GM12874 (cell line): ENCODE measurements around the gene ANO2.

Experiments
- TF ChIP-seq, protein P1 (sequence below): IDR thresholded peaks from 2 replicates; pipeline ENCODE4 v1.5.1; 2011; ENCODE audit warnings: low read depth, mild to moderate bottlenecking, control low read depth, low read length, moderate library complexity; ENCODE audit not compliant: insufficient read depth

Gene ANO2

DNA sequence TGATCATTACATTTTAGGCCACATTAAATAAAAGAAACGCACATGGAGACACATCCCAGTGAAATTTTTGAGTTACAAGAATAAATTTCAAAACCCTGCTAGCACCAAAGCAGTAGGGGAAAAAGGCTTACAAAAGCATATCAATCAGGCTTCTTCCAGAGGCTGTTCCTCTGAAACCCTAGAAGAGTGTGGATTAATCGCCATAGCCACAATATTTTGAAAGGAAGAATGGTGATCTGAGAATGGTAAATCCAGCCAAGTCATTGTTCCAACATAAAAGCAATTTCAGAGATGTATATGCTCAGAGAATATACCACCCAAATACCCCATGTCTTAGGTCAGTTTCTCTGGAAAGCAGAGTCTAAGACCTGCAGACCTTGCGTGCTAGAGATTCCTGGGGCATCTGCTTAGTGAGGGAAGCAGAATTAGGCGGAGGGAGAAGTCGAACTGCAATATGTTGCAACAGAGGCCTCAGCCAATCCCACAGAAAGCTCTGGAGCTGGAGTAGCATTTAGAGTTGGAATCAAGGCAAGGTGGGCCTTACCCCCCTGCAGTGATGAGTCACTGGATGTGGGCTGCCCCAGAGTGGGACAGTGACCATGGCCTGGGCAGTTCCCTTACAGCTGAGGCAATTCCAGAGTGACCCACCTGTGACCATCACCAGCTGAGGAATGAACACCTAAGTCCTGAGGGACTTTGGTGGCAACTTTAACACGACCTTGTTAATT lies 387.9 kb downstream of the ANO2 start:
- TF ChIP-seq, protein P1, sequence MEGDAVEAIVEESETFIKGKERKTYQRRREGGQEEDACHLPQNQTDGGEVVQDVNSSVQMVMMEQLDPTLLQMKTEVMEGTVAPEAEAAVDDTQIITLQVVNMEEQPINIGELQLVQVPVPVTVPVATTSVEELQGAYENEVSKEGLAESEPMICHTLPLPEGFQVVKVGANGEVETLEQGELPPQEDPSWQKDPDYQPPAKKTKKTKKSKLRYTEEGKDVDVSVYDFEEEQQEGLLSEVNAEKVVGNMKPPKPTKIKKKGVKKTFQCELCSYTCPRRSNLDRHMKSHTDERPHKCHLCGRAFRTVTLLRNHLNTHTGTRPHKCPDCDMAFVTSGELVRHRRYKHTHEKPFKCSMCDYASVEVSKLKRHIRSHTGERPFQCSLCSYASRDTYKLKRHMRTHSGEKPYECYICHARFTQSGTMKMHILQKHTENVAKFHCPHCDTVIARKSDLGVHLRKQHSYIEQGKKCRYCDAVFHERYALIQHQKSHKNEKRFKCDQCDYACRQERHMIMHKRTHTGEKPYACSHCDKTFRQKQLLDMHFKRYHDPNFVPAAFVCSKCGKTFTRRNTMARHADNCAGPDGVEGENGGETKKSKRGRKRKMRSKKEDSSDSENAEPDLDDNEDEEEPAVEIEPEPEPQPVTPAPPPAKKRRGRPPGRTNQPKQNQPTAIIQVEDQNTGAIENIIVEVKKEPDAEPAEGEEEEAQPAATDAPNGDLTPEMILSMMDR = no peak

DNA sequence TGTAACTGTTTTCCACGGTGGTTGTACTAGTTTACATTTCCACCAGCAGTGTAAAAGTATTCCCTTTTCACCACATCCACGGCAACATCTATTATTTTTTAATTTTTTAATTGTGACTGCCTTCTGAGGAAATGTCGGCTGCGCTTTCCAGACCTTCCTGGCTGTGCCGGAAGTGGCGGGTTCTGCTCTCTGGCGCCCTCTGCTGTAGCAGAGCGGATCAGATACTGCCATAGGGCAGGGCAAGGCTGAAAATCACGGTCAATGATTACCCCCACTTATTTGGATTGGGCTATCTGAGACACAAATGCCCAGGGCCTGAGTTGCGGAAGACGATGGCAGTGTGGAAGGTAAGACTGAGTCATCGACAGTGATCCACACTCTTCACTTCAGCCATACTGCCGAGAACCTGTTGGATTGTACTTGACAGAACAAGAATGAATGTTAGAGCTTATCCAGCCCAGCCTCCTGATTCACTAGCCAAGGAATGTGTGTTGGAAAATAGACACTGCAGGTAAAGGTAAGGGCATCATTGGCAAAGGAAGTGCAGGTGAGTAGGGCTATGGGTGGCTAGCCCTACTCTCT lies 388.9 kb downstream of the ANO2 start:
- TF ChIP-seq, protein P1 = peak; percentile 53; the same call in 1 of the 2 replicates

DNA sequence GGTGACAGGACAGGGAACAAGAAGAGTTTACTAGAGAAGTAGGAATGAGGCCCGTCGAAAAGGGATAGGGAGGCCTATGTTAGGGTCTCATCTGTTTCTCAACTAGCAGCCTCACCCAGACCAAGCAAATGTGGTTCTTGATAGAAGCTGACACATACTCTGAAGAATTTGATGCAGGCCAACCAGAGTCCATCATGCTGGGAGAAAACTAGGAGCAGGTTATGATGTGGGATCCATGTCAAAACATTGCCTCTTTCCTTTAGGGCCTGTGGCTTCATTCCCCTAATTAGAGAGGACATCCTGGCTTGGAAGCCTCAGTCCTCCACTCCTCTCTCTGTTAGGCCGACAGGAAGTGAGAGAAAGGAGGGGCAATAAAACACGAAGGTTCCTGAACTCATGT lies 390.3 kb downstream of the ANO2 start:
- TF ChIP-seq, protein P1 = no peak

DNA sequence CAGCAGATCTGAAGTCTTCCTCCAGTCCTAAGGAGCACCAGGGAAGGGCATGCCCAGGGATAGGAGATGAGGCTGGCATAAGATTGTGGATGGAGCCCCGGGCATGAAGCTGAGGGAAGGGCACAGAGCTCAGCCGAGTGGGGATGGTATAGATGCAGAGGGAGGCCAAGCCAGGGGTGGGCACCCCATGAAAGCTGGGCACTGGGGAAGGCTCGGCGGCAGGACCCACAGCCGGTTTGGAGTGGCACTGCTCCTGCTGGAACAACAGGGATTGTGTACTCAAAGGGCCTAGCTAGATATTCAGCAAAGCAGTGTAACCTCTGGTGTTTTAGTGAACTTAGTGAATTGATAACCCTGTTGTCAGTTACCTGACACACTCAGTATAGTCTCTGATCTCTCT lies 396.0 kb downstream of the ANO2 start:
- TF ChIP-seq, protein P1 = no peak

DNA sequence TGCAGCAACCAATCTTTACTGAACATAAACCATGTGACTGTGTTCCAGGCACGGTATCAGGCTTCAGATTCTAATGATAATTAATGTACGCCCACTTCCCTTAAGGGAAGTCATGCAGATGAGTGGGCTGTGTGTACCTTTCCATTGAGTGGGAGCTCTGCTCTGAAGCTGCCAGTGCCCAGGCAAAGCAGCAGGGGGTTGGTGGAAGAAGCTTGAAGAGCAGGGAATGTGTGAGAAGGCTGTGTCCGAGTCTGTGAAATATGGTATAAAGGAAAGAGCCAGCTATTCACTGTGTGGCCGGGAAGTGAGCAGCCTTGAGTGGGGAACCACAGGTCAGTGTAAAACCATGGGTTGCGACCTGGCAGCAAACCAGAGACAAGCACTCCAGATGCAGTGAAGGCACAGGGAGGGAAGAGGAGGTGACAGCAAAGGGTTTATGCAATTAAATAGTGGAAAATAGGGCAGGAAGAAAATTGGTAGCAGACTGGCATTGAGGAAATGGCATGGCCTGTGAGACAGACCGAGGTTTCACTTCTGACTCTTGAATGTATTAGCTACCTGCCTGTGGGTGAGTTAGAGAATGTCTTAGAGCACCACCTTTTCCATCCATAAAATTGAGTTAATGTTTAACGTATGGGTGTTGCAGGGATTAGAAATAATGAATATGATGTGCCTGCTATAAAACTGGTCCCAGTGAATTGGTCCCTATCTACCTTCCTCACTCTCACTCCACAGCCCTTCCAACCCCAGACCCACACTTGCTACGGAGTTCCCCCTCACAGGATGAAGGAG lies 396.7 kb downstream of the ANO2 start:
- TF ChIP-seq, protein P1 = no peak

DNA sequence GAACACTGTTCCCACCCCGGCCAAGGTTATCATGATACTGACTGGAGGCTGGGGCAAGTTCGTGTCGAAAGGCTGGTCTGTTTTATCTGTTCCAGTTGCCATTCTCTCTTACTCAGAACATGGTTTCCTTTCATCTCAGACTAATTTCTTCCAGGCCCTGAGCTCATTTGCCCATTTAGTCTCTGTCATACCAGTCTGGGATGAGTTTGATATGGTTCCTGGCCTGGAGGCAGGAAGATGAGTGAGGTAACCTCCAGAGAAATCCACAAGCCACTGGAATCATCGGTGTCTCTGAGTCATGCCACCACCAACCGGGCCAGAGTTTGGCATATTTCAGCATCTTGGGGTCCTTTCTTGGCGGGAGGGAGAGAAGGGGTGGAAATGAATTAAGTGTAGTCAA lies 398.4 kb downstream of the ANO2 start:
- TF ChIP-seq, protein P1 = no peak

DNA sequence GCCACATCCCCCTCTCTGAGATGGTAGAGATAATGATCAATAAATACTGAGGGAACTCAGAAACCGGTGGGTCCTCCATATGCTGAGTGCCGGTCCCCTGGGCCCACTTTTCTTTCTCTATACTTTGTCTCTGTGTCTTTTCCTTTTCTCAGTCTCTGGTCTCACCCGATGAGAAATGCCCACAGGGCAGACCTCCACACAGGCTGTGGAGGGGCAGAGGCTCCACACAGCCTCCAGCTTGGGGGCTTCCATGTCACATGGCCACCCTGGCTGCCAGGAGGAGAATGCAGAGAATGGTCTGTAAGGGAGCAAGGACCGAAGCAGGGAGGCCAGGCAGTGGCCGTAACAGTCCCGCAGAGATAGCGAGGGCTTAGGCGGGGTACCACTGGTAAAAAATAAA lies 407.3 kb downstream of the ANO2 start:
- TF ChIP-seq, protein P1 = no peak
